Astrocyte (in vitro differentiated cells and primary cell): ENCODE measurements around the gene SLC29A3.

Experiments used
- EZH2 ChIP-seq: IDR thresholded peaks from 2 replicates; pipeline ENCODE4 v1.6.1; 2012; ENCODE audit warnings: mild to moderate bottlenecking, low read length, inconsistent platforms; ENCODE audit not compliant: insufficient read depth
- TF ChIP-seq, protein P1 (sequence below): IDR thresholded peaks from 2 replicates; pipeline ENCODE4 v1.5.1; 2011; ENCODE audit warnings: low read depth, mild to moderate bottlenecking, inconsistent platforms, low read length, moderate library complexity; ENCODE audit not compliant: insufficient read depth

GRCh38 chr10:71371750-71372166, 52.7 kb downstream of the SLC29A3 start:
- TF ChIP-seq, protein P1, sequence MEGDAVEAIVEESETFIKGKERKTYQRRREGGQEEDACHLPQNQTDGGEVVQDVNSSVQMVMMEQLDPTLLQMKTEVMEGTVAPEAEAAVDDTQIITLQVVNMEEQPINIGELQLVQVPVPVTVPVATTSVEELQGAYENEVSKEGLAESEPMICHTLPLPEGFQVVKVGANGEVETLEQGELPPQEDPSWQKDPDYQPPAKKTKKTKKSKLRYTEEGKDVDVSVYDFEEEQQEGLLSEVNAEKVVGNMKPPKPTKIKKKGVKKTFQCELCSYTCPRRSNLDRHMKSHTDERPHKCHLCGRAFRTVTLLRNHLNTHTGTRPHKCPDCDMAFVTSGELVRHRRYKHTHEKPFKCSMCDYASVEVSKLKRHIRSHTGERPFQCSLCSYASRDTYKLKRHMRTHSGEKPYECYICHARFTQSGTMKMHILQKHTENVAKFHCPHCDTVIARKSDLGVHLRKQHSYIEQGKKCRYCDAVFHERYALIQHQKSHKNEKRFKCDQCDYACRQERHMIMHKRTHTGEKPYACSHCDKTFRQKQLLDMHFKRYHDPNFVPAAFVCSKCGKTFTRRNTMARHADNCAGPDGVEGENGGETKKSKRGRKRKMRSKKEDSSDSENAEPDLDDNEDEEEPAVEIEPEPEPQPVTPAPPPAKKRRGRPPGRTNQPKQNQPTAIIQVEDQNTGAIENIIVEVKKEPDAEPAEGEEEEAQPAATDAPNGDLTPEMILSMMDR, result no peak
- TF ChIP-seq EZH2, result no peak
